Tibial artery (tissue), 4 donors: ENCODE results near the gene MKNK1.
A peak's percentile ranks its signal among the peaks of the same experiment; 100 is the strongest.

ENCODE experiments used
- DNase-seq, 2 donors: peaks; one replicate each; pipeline ENCODE4 v3.0.0-alpha.2; 2019
- H3K27ac ChIP-seq, 2 donors: fragments of 200-600 bp; sonication (generic) in 1 of 2; 1 replicate in 1 of 2; 2 replicates in 1 of 2; pipeline ENCODE4 v1.5.1; 2018 to 2019; ENCODE audit warnings: mild to moderate bottlenecking in 1 of 2
- H3K27me3 ChIP-seq, 2 donors: fragments of 200-600 bp; sonication (generic) in 1 of 2; one replicate each; pipeline versions ENCODE4 v1.5.1 to v1.6.0; 2016 to 2019
- H3K36me3 ChIP-seq, 3 donors: fragments of 200-600 bp; sonication (generic) in 2 of 3; one replicate each; pipeline ENCODE4 v1.5.1; 2016 to 2019; ENCODE audit warnings: mild to moderate bottlenecking in 2 of 3
- H3K4me1 ChIP-seq, 4 donors: fragments of 200-600 bp; sonication (generic) in 2 of 4; 1 replicate in 3 of 4; 2 replicates in 1 of 4; pipeline ENCODE4 v1.5.1; 2016 to 2019
- H3K4me3 ChIP-seq, 2 donors: fragments of 200-600 bp; sonication (generic) in 1 of 2; 1 replicate in 1 of 2; 2 replicates in 1 of 2; pipeline ENCODE4 v1.5.1; 2018 to 2019; ENCODE audit warnings: mild to moderate bottlenecking in 2 of 2
- H3K9me3 ChIP-seq, 3 donors: fragments of 200-600 bp; sonication (generic) in 1 of 3; one replicate each; pipeline ENCODE4 v1.5.1; 2016 to 2019
- intact Hi-C: fragments of 100-400 bp; cut with DNase I; formaldehyde crosslinking; loops from one replicate; pipeline ENCODE4 v1.15.0; 2023; ENCODE audit warnings: low total_unique reads
- TF ChIP-seq, protein P1 (sequence below), 2 experiments: fragments of 200-600 bp in 1 of 2; fragments of 450-650 bp in 1 of 2; IDR thresholded peaks; one replicate each; pipeline ENCODE4 v1.5.1; 2017 to 2019; ENCODE audit warnings: antibody characterized with exemption in 2 of 2, mild to moderate bottlenecking in 1 of 2, moderate library complexity in 1 of 2

Gene MKNK1

GRCh38 chr1:46533179-46533864 is 70.7 kb downstream of the MKNK1 start:
- intact Hi-C loops, result loop anchor here (1.0 kb wide), 1 partner anchor 192 kb away; no protein-coding TSS in a partner anchor
- Histone ChIP-seq H3K27me3 (peaks cover 0 to 28% of the 10 kb centered on the region in 2 donors), H3K4me1 (peaks cover 0 to 14% (median 6%) of the 10 kb centered on the region in 4 donors), H3K36me3 (no peaks in the 10 kb centered on the region), H3K9me3 (no peaks in the 10 kb centered on the region), H3K4me3 (peak overlapping the region; percentile 46 to 60), H3K27ac (peak overlapping the region; percentile 80)
- peak in 1 of 2 donors; percentile 72 for DNase-seq
- TF ChIP-seq, protein P1, sequence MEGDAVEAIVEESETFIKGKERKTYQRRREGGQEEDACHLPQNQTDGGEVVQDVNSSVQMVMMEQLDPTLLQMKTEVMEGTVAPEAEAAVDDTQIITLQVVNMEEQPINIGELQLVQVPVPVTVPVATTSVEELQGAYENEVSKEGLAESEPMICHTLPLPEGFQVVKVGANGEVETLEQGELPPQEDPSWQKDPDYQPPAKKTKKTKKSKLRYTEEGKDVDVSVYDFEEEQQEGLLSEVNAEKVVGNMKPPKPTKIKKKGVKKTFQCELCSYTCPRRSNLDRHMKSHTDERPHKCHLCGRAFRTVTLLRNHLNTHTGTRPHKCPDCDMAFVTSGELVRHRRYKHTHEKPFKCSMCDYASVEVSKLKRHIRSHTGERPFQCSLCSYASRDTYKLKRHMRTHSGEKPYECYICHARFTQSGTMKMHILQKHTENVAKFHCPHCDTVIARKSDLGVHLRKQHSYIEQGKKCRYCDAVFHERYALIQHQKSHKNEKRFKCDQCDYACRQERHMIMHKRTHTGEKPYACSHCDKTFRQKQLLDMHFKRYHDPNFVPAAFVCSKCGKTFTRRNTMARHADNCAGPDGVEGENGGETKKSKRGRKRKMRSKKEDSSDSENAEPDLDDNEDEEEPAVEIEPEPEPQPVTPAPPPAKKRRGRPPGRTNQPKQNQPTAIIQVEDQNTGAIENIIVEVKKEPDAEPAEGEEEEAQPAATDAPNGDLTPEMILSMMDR (IDR thresholded peaks at IDR 0.05), result no peak

GRCh38 chr1:46532498-46533178 is 71.4 kb downstream of the MKNK1 start:
- intact Hi-C loops, result loop anchor here (1.0 kb wide), 1 partner anchor 193 kb away; no protein-coding TSS in a partner anchor

DNA sequence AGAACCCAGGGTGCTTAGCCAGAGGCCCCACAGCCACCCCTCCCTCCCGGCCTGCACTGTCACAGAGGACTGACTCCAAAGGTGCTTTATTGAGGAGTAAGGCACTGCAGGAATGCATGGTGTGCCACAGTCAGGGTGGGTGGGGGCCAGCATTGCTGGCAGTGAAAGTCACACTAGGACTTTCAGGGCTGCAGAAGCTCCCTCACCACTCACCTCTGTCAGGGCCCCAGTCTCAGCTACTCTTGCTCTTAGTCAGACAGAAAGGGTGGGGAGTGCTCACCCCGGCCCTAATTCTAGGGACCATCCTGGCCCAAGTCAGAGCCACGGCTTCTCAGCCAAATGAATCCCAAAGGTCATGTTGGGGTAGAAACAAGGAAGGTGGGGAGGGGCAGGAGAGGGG is 72.0 kb downstream of the MKNK1 start:
- no peak for DNase-seq
- H3K4me3 ChIP-seq, result no peak overlapping the region
- no peaks in the 10 kb centered on the region for H3K36me3 ChIP-seq
- no peaks in the 10 kb centered on the region for H3K9me3 ChIP-seq
- peaks cover 0 to 30% of the 10 kb centered on the region in 2 donors for H3K27me3 ChIP-seq
- TF ChIP-seq, protein P1 (IDR thresholded peaks at IDR 0.05), result no peak
- intact Hi-C loops, result no loop called here
- H3K27ac ChIP-seq, result no peak overlapping the region
- H3K4me1 ChIP-seq, result peaks cover 0 to 14% (median 6%) of the 10 kb centered on the region in 4 donors

More at GRCh38 chr1:46532498-46533178, 71.4 kb downstream of the MKNK1 start:
- peaks cover 0 to 26% of the 10 kb centered on the region in 2 donors for H3K27me3 ChIP-seq
- H3K4me3 ChIP-seq, result peak overlapping the region; percentile 46 to 60
- peaks cover 0 to 14% (median 6%) of the 10 kb centered on the region in 4 donors for H3K4me1 ChIP-seq
- peak overlapping the region; percentile 80 for H3K27ac ChIP-seq
- DNase-seq, result peak; percentile 55 to 79
- TF ChIP-seq, protein P1 (IDR thresholded peaks at IDR 0.05), result peak; percentile 65 to 74
- no peaks in the 10 kb centered on the region for H3K36me3 ChIP-seq
- H3K9me3 ChIP-seq, result no peaks in the 10 kb centered on the region

DNA sequence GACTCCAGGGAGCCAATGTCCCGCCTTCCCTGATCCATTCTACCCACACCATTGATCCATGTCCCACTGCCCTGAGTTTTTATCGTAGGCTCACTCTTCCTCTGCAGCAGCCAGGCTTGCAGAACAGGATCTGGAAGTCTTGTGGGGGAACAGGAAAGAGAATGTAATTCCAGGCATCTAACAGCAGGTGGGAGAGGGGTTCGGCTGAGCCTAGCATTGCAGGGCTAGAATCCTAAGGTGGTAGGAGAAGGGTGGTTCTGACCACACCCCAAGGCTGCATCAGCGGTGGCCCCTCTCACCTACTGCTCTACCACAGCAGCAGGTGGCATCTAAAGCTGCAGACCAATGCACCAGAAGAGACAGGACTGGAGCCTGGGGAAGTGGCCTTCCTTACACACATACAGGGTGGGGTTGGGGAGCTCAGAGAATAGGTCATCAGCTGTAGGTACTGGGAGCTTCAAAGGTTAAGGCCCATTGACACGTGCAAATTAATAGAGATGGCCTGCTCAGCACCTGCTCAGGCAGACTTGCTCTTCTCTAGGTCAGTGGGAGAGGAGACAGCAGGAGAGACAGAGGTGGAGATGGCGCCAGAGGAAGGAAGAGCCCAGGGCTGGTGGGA is 73.2 kb downstream of the MKNK1 start:
- DNase-seq, result no peak
- Histone ChIP-seq H3K4me3 (no peak overlapping the region), H3K36me3 (no peaks in the 10 kb centered on the region), H3K9me3 (no peaks in the 10 kb centered on the region), H3K27me3 (peaks cover 0 to 42% of the 10 kb centered on the region in 2 donors), H3K27ac (no peak overlapping the region), H3K4me1 (peaks cover 0 to 14% (median 6%) of the 10 kb centered on the region in 4 donors)
- intact Hi-C loops, result no loop called here
- TF ChIP-seq, protein P1 (IDR thresholded peaks at IDR 0.05), result no peak

GRCh38 chr1:46530311-46530710 is 73.8 kb downstream of the MKNK1 start:
- Histone ChIP-seq H3K4me3 (no peak overlapping the region), H3K9me3 (no peaks in the 10 kb centered on the region), H3K27ac (no peak overlapping the region), H3K4me1 (peaks cover 0 to 14% (median 6%) of the 10 kb centered on the region in 4 donors), H3K36me3 (no peaks in the 10 kb centered on the region), H3K27me3 (peaks cover 0 to 48% of the 10 kb centered on the region in 2 donors)
- intact Hi-C loops, result no loop called here
- no peak for DNase-seq
- TF ChIP-seq, protein P1 (IDR thresholded peaks at IDR 0.05), result no peak
